ENCODE measurements around the gene SH3GL1.

SH3GL1 gene

DNA sequence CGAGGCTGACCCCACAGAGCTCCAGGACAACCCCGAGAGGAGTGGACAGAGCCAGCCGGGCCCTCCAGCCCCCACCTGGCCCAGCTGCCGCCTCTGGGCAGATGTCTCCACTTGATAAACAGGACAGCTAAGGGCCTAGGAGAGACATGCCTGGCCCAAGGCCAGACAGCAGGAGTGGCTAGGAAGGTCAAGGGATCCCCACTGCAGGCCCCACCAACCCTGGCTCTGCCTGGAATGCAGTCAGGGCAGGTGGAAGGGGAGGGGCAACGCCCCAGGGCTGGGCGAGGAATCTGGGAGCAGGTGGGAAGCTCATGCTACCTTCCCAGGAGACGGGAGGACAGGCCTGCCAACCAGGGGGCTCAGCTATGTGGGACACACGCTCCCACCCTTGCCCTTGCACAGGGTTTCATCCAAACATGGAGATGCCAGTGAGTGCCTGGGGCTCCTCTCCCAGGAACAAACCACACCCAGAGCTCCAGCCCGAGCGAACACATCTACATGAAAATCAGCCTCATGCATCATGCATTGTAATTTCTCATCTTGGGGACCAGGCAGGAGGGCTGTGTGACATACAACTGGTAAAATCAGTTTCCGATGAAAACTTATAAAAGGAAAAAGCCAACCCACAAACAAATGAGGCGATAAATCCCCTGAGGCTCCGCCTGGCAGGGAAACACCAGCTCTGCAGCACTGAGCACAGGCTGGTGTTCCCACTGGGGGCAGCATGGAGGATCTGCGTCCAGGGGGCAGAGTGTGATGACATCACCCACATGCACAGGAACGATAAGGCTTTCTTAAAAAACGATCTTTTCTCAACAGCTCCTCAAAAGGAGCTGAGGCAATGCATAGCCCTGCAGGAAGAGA, 25.0 kb downstream of the SH3GL1 start:
- no peak for DNase-seq

DNA sequence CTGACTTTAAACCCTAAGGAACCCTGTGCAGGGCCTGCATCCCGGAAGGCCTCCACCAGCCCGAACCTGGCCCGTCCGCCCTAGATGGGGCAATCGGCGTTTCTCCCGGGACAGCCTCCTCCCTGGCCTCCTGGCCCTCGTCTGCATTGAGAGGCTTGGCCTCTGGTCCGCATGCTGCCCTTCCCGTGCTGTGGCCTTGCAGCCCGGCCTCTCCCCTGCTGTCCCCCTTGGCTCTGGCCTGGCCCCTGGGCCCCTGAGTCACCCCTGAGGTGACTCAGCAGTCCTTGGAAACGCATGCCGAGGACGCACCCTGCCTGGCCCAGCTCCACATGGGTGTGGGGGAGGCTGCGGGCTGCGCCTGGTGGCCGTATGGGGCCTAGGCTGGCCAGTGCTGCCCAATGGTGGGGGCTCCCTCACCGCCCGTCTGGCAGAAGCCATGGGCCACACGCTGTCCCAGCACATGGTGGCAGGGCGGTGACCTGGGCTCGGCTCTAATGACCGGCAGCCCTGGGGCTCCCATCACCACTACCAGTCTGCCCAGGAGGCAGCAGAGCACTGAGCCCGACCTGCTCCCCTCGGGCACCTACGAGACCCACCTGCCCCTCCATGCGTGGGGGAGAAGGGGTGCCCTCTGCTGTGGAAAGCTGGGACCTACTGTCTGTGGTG, 25.7 kb downstream of the SH3GL1 start:
- DNase-seq: no peak

GRCh38 chr19:4373601-4374497, 26.5 kb downstream of the SH3GL1 start:
- no peak for DNase-seq

GRCh38 chr19:4373013-4373367, 27.4 kb downstream of the SH3GL1 start:
- no peak for DNase-seq

DNA sequence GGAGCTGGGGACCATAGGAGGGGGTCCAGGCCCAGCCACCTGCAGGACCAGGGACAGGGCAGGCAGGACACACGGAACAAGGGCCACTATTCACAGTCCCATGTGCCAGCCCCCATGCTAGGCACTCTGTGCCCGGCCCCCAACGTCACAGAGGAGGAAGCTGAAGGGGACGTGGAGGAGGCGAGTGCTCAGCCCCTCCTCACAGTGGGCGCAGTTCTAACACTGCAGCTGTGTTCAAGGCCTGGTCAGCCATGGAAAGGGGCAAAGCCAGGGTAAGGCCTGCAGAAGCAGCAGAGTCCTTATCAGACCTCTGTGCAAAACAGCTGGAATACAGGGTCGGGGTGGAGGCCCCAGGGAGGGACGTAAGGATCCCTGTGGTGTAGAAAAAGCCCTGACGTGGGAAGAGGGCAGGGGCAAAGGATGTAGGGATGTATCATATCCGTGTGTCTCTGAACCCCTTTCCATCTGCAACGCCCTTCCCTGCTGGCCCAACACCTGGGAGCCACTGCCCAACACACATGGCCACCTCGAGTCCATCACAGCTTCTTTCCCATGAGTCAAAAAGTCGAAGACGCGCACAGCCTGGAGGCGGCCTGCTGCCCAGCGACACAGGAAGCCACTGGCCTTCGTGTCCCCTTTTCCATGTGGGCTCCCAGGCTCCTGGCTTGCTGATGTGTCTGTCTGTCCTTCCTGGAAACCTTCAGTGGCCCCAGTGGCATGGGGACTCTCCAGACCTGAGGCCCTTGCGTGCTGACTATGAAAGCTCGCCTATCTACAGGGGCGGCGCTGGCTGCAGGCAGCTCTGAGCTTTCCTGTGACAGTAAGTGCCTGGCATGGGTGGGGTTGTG, 28.0 kb downstream of the SH3GL1 start:
- no peak for DNase-seq

DNA sequence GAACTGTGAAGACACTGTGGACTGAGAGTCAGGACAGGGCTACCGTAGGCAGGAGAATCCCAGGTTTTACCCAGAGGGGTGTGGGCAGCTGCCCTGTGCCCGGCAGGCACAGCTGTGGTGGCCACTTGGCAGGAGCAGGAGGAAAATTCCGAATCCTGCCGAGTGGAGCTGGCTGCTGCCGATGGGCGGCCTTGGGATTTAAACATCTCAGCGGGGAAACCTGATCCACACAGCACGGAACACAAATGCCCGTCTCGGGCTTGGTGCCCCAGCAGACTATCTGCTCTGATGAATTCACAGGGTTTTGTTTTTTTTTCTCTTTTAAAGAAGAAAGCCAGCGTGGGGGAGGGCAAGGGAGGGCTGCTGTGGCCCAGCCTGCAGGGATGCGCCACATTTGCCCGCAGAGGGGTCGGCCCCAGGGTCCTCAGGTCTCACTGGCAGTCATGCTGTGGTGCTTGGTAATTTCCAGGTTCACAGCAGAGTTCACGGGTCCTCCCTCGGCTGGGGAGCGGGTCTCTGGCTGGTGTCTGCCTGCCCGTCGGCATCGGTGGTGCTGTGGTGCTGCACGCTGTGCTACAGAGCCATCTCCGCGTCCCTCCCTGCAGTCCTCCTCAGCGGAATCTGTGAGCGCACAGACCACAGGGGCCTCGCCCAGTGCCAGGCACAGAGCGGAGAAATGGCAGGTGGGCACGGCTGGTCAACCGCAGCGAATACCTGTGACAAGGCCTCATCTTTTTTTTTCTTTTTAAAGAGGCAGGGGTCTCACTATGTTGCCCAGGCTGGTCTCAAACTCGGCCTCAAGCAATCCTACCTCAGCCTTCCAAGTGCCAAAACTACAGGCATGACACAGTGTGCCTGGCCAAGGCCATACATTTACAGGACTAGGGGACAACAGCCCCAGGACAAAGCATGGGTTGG, 28.8 kb downstream of the SH3GL1 start:
- DNase-seq: no peak

- no peak for DNase-seq
These were observed 29.8 kb downstream of the SH3GL1 start for GRCh38 chr19:4370418-4371041.

DNA sequence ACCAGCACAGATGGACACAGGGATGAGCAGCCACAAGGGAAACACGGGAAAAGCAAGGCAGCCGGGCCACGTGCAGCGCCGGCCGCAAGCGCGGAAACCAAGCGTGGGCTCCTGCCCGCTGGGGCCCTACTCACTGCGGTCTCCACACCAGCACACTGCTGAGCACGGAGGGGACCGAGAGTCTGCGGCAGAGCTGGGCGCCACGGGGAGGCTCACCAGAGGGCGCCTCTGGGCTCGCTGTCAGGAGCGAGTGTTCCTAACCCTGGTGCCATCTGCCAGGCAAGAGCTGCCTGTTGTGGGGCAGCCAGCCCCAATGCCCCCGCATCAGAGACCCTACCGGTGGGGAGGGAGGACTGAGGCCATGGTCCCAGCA, 30.5 kb downstream of the SH3GL1 start:
- DNase-seq: peak; percentile 59

- DNase-seq: peak; percentile 45
These were observed 31.0 kb downstream of the SH3GL1 start for GRCh38 chr19:4369109-4369887.

DNA sequence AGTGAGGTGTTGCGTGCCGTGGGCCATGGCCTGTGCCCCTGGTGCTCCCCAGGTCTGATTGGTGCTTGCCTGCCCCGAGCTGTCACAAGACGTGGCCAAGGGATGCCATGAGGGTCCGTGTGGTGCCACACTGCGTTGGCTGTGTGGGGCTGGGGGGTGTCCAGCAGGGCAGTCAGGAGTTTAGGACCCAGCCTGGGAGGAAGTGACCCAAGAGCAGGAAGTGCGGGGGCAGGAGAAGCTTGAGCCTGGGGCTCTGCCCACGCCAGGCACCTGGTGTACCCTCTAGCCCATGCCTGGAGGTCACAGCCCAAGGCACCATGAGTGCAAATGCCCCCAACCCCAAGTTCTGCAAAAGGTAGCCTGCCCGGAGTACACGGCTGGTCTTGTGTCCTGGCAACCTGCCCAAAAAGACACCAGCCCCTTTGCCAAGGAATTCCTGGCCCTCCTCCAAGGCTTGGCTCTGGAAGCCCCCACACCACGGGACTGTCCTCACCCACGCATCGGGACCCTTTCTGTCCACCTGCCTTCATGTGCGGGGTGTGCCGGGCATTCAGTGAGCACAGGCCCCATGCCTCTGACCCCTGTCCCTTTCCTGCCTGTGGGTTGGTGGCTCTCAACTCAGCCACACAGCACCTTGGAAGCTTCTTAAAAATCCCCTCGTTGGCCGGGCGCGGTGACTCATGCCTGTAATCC, 32.1 kb downstream of the SH3GL1 start:
- no peak for DNase-seq

DNA sequence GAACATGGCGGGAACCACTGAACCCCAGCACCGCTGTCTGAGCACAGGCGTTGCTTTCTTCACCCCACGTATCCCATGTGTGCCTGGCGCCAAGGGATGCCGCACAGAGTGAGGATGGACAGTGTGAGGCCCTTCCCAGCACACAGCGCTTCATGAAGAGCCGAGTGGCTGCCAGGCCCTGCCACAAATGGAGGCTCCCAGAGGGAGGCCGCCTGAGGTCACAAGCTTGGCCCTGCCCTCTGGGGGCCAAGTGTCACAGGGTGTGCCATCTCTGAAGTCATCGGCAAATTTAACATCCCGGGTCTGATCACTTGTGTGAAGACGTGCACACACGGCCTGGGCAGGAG, 32.6 kb downstream of the SH3GL1 start:
- DNase-seq: no peak

DNA sequence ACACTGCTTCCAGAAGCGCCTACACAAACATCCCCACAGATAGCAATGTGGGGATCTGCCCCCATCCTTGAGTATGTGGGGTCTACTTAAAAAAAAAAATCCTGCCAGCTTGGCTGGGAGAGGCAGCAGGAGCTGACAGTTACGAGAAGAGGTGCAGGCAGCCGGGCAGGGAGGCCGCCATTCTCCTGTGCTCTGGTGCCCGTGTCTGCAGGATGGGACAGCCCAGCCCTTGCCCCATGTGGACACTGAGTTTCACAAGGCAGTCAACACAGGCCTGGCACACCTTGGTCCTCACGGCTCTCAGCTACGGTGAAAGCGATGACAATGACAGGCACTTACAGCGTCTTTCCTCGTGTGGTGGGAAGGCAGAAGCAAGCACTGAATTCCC, 33.0 kb downstream of the SH3GL1 start:
- DNase-seq: no peak

- DNase-seq: no peak
These were observed 33.5 kb downstream of the SH3GL1 start for GRCh38 chr19:4366666-4367335.

DNA sequence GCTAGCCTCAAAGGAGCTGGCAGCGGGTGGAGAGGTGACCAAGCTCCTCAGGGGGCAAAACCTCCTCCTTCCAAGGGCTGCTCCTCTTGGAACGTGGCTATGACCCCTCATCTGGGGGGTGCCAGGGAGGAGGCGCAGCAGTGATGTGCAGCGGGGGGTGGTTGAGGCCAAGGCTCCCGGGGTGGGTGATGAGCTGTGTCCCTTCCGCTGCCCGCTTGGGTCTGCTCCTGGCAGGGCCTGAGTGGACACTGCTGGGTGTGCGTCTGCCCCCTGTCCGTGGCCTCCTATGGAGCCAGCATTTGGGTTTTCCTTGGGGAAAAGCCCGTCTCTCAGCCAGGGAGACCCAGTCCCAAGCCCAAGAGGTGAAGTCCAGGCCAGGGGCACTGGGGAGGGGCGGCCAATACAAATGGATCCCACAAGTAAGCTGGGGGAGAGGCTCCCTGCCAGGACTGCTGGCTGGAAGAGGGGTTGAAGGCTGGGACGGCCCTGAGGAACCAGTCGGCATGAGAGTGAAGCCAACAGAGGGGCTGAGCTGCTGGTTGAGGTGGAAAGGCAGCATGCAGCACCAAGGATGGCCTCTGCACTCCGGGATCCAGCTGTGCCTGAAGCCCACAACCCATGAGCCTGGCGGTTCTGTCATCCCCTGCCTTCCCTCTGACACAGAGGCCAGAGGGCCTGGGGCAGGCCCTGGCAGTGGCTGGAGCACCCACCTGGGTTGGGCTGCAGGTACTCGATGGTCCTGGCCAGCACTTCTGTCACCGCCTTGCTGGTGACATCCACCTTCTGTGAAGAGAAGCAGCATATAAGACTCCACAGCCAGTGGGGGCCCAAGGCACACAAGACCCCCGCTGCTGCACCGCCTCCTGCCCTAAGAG, 34.3 kb downstream of the SH3GL1 start:
- no peak for DNase-seq

GRCh38 chr19:4365341-4365740, 35.0 kb downstream of the SH3GL1 start:
- no peak for DNase-seq

DNA sequence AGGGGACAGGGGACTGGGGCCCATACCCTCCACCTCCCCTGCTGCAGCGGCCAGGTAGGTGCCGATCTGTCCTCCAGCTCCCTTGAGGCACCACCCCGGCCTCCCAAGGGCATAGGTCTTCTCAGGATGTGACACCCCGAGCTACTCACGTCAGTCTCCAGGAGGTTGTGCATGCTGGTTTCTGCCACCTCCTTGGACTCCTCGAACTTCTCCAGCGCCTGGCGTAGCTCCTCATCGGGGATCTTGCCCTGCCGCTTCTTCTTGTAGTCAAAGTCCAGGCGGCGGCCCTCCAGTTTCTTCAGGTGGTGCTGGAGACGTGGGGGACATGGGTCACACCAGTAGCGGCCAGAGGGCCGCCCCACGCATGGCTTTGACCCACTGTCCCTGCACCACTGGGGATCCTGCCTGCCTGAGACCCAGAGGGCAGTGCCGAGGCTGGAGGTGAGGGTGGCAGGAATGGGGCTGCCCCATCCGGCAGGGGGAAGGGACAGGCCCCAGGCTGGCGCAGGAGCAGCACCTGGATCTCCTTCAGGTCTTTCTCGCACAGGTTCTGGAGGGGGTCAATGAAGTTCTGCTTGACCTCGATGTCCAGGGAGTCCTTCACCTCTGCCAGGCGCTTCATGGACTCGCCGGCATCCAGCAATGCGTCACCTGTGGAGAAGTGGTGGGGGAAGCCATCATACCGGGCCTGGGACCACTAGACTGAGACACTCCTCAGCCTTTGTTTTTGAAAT, 36.6 kb downstream of the SH3GL1 start:
- DNase-seq: no peak

DNA sequence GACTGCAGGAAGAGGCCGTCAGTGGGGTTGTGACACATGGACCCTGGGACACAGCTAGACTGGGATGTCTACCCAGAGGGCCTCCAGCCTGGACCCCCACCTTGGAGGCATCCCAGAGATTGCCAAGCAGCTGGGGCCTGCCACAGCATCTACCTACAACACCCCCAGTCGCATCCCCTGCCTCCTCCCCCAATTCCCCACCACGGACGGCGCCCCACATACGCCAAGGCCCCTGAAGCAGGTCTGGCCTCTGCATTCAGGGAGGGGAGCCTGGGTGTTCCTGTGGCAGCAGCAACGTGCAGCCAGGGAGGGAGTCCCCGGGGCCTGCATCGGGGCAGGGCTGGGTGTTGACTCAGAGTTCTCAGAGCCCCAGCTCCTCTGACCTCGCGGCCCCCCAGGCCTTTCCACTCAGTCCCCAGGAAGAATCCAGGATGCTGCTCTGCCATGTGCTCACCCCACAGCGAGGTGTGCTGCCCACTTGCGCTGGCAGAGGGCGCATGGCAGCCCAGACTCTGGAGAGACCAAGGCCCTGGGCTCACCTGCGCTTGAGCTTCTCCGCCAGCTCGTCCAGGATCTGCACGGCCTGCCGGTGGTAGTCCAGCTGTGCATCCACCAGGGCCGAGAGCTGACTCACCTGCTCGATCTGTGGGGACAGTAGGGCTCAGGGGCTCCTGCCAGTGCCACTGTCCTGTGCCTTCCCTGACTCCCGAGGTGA, 37.4 kb downstream of the SH3GL1 start:
- no peak for DNase-seq
